Spleen (tissue), 7 donors: ENCODE data around the gene DMPK.

Experiments
- POLR2A ChIP-seq, 3 donors: fragments of 450-650 bp; IDR thresholded peaks; one replicate each; pipeline ENCODE4 v1.5.1; 2017; ENCODE audit warnings: antibody characterized with exemption in 3 of 3, mild to moderate bottlenecking in 1 of 3
- POLR2AphosphoS5 ChIP-seq, 3 donors: sonication (generic); formaldehyde crosslinking; IDR thresholded peaks; one replicate each; pipeline ENCODE4 v1.5.1; 2017; ENCODE audit warnings: antibody characterized with exemption in 3 of 3
- TF ChIP-seq, protein P1 (sequence below), 11 experiments: fragments of 200-600 bp in 7 of 11; fragments of 450-650 bp in 4 of 11; sonication (generic) in 4 of 11; IDR thresholded peaks in 8 of 11; conservative IDR thresholded peaks in 3 of 11; 1 replicate in 7 of 11; 2 replicates in 4 of 11; pipeline versions ENCODE4 v1.4.0 to v1.8.0; 2016 to 2021; ENCODE audit warnings: antibody characterized with exemption in 11 of 11, inconsistent platforms in 4 of 11, mild to moderate bottlenecking in 1 of 11
- donor health status: DM: no; HTN: no; CAD: no; lungs with moderate emphysema.
- donor health status: DM: no; HTN: no; CAD: no.
- donor health status: DM: no; HTN: no; CAD: no.

DNA sequence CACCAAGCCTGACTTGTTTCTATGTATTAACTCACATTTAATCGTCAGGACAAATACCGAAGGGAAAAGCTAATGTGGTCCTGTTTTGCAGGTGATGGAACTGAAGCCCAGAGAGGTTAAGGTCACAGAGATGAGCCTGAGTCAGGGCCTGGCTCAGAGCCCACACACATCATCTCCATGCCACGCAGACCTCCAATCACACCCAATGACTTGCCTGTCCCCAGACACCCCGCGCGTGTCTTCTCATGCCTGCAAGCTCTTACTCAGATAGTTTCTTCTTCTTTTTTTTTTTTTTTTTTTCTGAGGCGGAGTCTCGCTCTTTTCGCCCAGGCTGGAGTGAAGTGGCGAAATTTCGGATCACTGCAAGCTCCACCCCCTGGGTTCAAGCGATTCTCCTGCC lies 29.7 kb downstream of the DMPK start:
- TF ChIP-seq POLR2AphosphoS5 (IDR thresholded peaks at IDR 0.05): no peak
- no peak for TF ChIP-seq POLR2A (IDR thresholded peaks at IDR 0.05)
- TF ChIP-seq, protein P1, sequence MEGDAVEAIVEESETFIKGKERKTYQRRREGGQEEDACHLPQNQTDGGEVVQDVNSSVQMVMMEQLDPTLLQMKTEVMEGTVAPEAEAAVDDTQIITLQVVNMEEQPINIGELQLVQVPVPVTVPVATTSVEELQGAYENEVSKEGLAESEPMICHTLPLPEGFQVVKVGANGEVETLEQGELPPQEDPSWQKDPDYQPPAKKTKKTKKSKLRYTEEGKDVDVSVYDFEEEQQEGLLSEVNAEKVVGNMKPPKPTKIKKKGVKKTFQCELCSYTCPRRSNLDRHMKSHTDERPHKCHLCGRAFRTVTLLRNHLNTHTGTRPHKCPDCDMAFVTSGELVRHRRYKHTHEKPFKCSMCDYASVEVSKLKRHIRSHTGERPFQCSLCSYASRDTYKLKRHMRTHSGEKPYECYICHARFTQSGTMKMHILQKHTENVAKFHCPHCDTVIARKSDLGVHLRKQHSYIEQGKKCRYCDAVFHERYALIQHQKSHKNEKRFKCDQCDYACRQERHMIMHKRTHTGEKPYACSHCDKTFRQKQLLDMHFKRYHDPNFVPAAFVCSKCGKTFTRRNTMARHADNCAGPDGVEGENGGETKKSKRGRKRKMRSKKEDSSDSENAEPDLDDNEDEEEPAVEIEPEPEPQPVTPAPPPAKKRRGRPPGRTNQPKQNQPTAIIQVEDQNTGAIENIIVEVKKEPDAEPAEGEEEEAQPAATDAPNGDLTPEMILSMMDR (IDR thresholded peaks at IDR 0.05 in 8 of 11, conservative IDR thresholded peaks at IDR 0.05 in 3 of 11): no peak
